ENCODE measurements around the gene PIM2.
A peak's percentile ranks its signal among the peaks of the same experiment; 100 is the strongest.

PIM2 gene

GRCh38 chrX:48918643-48919340, at the start of gene PIM2:
TSS of gene PIM2 (minus strand) at chrX:48919024. CDS start at chrX:48918834, 190 bp downstream.
- DNase-seq (ENCODE audit: low read depth), result peak; percentile 69
- no peak for TF ChIP-seq CTCF (conservative IDR thresholded peaks at IDR 0.05; ENCODE audit: control insufficient read depth, insufficient read depth, low read depth, low read length)
- peak within 1 kb of the TSS; percentile 43 for H3K4me3 ChIP-seq (ENCODE audit: control insufficient read depth, low read depth, low read length)

GRCh38 chrX:48968377-48968776, 49.6 kb upstream of the PIM2 start:
- no peak for DNase-seq (ENCODE audit: low read depth)
- no peak overlapping the region for H3K4me3 ChIP-seq (ENCODE audit: control insufficient read depth, low read depth, low read length)
- no peak for TF ChIP-seq CTCF (conservative IDR thresholded peaks at IDR 0.05; ENCODE audit: control insufficient read depth, insufficient read depth, low read depth, low read length)

GRCh38 chrX:48966796-48967579, 48.2 kb upstream of the PIM2 start:
- no peak overlapping the region for H3K4me3 ChIP-seq (ENCODE audit: control insufficient read depth, low read depth, low read length)
- peak; percentile 21 for DNase-seq (ENCODE audit: low read depth)
- no peak for TF ChIP-seq CTCF (conservative IDR thresholded peaks at IDR 0.05; ENCODE audit: control insufficient read depth, insufficient read depth, low read depth, low read length)

- TF ChIP-seq CTCF (conservative IDR thresholded peaks at IDR 0.05; ENCODE audit: control insufficient read depth, insufficient read depth, low read depth, low read length), result no peak
- H3K4me3 ChIP-seq (ENCODE audit: control insufficient read depth, low read depth, low read length), result no peak overlapping the region
- no peak for DNase-seq (ENCODE audit: low read depth)
Measured at GRCh38 chrX:48965959-48966358, 47.1 kb upstream of the PIM2 start.

- TF ChIP-seq CTCF (conservative IDR thresholded peaks at IDR 0.05; ENCODE audit: control insufficient read depth, insufficient read depth, low read depth, low read length), result no peak
- no peak for DNase-seq (ENCODE audit: low read depth)
- H3K4me3 ChIP-seq (ENCODE audit: control insufficient read depth, low read depth, low read length), result no peak overlapping the region
Measured at GRCh38 chrX:48961585-48962091, 42.8 kb upstream of the PIM2 start.

GRCh38 chrX:48960291-48960690, 41.5 kb upstream of the PIM2 start:
- TF ChIP-seq CTCF (conservative IDR thresholded peaks at IDR 0.05; ENCODE audit: control insufficient read depth, insufficient read depth, low read depth, low read length), result no peak
- no peak overlapping the region for H3K4me3 ChIP-seq (ENCODE audit: control insufficient read depth, low read depth, low read length)
- DNase-seq (ENCODE audit: low read depth), result no peak

All from fibroblast of mammary gland (primary cell).